Measurements from ENCODE around the gene BST1.
A peak's percentile ranks its signal among the peaks of the same experiment; 100 is the strongest.

Gene BST1

GRCh38 chr4:15676039-15676438 is 26.8 kb upstream of the BST1 start:
- DNase-seq (ENCODE audit: low spot score), result no peak

GRCh38 chr4:15676899-15677298 is 26.0 kb upstream of the BST1 start:
- DNase-seq (ENCODE audit: low spot score), result no peak

- peak; percentile 40 for DNase-seq (ENCODE audit: low spot score)
Observed at GRCh38 chr4:15677507-15677988, 25.3 kb upstream of the BST1 start.

GRCh38 chr4:15681067-15681371 is 21.8 kb upstream of the BST1 start:
- DNase-seq (ENCODE audit: low spot score), result no peak

- DNase-seq (ENCODE audit: low spot score), result peak; percentile 93
Observed at GRCh38 chr4:15681372-15682241, 21.3 kb upstream of the BST1 start, which contains the start of gene FAM200B. FAM200B (plus strand) TSS chr4:15681827; CDS start chr4:15686978, 5,151 bp downstream.

- peak; percentile 3 for DNase-seq (ENCODE audit: low spot score)
Observed at GRCh38 chr4:15682242-15683142, 20.4 kb upstream of the BST1 start.

- no peak for DNase-seq (ENCODE audit: low spot score)
Observed at GRCh38 chr4:15683143-15683495, 19.7 kb upstream of the BST1 start.

- no peak for DNase-seq (ENCODE audit: low spot score)
Observed at GRCh38 chr4:15684498-15684897, 18.4 kb upstream of the BST1 start.

- no peak for DNase-seq (ENCODE audit: low spot score)
Observed at GRCh38 chr4:15688051-15688450, 14.8 kb upstream of the BST1 start.

GRCh38 chr4:15689540-15689939 is 13.3 kb upstream of the BST1 start:
- DNase-seq (ENCODE audit: low spot score), result no peak

GRCh38 chr4:15690020-15690809 is 12.7 kb upstream of the BST1 start:
- DNase-seq (ENCODE audit: low spot score), result no peak

- peak; percentile 34 for DNase-seq (ENCODE audit: low spot score)
Observed at GRCh38 chr4:15691346-15692135, 11.3 kb upstream of the BST1 start.

- no peak for DNase-seq (ENCODE audit: low spot score)
Observed at GRCh38 chr4:15692602-15693001, 10.3 kb upstream of the BST1 start.

- DNase-seq (ENCODE audit: low spot score), result no peak
Observed at GRCh38 chr4:15694431-15694830, 8.4 kb upstream of the BST1 start.

- peak; percentile 50 for DNase-seq (ENCODE audit: low spot score)
Observed at GRCh38 chr4:15695240-15695699, 7.6 kb upstream of the BST1 start.

GRCh38 chr4:15695729-15696128 is 7.1 kb upstream of the BST1 start:
- no peak for DNase-seq (ENCODE audit: low spot score)

GRCh38 chr4:15696866-15697265 is 6.0 kb upstream of the BST1 start:
- DNase-seq (ENCODE audit: low spot score), result no peak

GRCh38 chr4:15703439-15703838 is 574 bp downstream of the BST1 start:
- DNase-seq (ENCODE audit: low spot score), result no peak

GRCh38 chr4:15704129-15704528 is 1.3 kb downstream of the BST1 start:
- no peak for DNase-seq (ENCODE audit: low spot score)

- DNase-seq (ENCODE audit: low spot score), result no peak
Observed at GRCh38 chr4:15706646-15707362, 3.9 kb downstream of the BST1 start.

GRCh38 chr4:15707363-15707715 is 4.5 kb downstream of the BST1 start:
- DNase-seq (ENCODE audit: low spot score), result no peak

Data from SW480 (cell line).